B cell (primary cell): ENCODE measurements around the gene NLGN1. TPM values are rescaled to one million over a fixed set of nuclear protein-coding genes. Genes with fewer than 3 reads are reported as not detected.

Experiments used
- ATAC-seq: fragments of 200-7000 bp; cut with Tn5 transposase; one replicate; pipeline ENCODE4 v1.10.0; 2021; ENCODE audit warnings: low read depth, mild to moderate bottlenecking, moderate number of reproducible peaks, moderate library complexity
- CTCF ChIA-PET: fragments of 350-600 bp; sonication (Branson Sonifier 250); formaldehyde crosslinking; loops from one replicate; lab custom pipeline; 2021; ENCODE audit warnings: antibody characterized with exemption, inconsistent platforms; lab: Charles Lee
- POLR2A ChIA-PET: fragments of 350-600 bp; sonication (Branson Sonifier 250); formaldehyde crosslinking; loops from one replicate; lab custom pipeline; 2021; ENCODE audit warnings: antibody characterized with exemption; lab: Charles Lee
- DNase-seq: peaks from one replicate; pipeline ENCODE4 v3.0.0; 2013
- H2AFZ ChIP-seq: 2 replicates; pipeline ENCODE4 v1.6.1; 2012; ENCODE audit warnings: mild to moderate bottlenecking, low read depth, low read length; ENCODE audit not compliant: insufficient read depth, poor library complexity, severe bottlenecking
- H3K27ac ChIP-seq, 2 donors: 1 replicate in 1 of 2; 2 replicates in 1 of 2; pipeline ENCODE4 v1.5.1; 2012 to 2013; ENCODE audit warnings: low read length in 2 of 2, mild to moderate bottlenecking in 2 of 2, moderate library complexity in 1 of 2
- H3K27me3 ChIP-seq, 4 experiments: fragments of 200-600 bp in 1 of 4; sonication (generic) in 1 of 4; replicated peaks in 1 of 4; 1 replicate in 2 of 4; 2 replicates in 2 of 4; pipeline versions ENCODE4 v1.6.1 to v1.7.0; 2013 to 2016; ENCODE audit warnings: low read length in 3 of 4, mild to moderate bottlenecking in 2 of 4, mixed read lengths in 1 of 4, moderate library complexity in 1 of 4; ENCODE audit not compliant: insufficient read depth in 4 of 4, control insufficient read depth in 3 of 4; ENCODE audit errors: control extremely low read depth in 1 of 4
- H3K36me3 ChIP-seq, 2 experiments: replicated peaks in 1 of 2; 1 replicate in 1 of 2; 2 replicates in 1 of 2; pipeline versions ENCODE4 v1.6.1 to v1.7.1; 2013; ENCODE audit warnings: low read length in 1 of 2; ENCODE audit not compliant: insufficient read depth in 2 of 2, control insufficient read depth in 1 of 2; ENCODE audit errors: control extremely low read depth in 1 of 2, extremely low read depth in 1 of 2
- H3K4me1 ChIP-seq, 2 donors: fragments of 200-600 bp in 1 of 2; sonication (generic) in 1 of 2; 1 replicate in 1 of 2; 2 replicates in 1 of 2; pipeline versions ENCODE4 v1.5.1 to v1.6.1; 2013 to 2017; ENCODE audit warnings: low read length in 2 of 2; ENCODE audit not compliant: control insufficient read depth in 2 of 2, insufficient read depth in 2 of 2
- H3K4me2 ChIP-seq: replicated peaks from 2 replicates; pipeline ENCODE3; 2012; ENCODE audit warnings: mild to moderate bottlenecking, low read depth, low read length; ENCODE audit not compliant: poor library complexity, severe bottlenecking
- H3K4me3 ChIP-seq, 5 experiments: fragments of 200-600 bp in 1 of 5; sonication (generic) in 1 of 5; 1 replicate in 3 of 5; 2 replicates in 2 of 5; pipeline versions ENCODE4 v1.5.1 to v1.7.0; 2011 to 2016; ENCODE audit warnings: low read length in 4 of 5, mild to moderate bottlenecking in 4 of 5, low read depth in 2 of 5, control low read depth in 1 of 5, moderate library complexity in 1 of 5; ENCODE audit not compliant: insufficient read depth in 1 of 5; ENCODE audit errors: control extremely low read depth in 1 of 5, extremely low read depth in 1 of 5
- H3K79me2 ChIP-seq: fragments of 200-600 bp; sonication (generic); one replicate; pipeline ENCODE4 v1.6.0; 2016; ENCODE audit warnings: low read length; ENCODE audit not compliant: control insufficient read depth, insufficient read depth
- H3K9ac ChIP-seq: fragments of 200-600 bp; sonication (generic); 2 replicates; pipeline ENCODE4 v1.6.1; 2017; ENCODE audit warnings: mild to moderate bottlenecking, low read length, moderate library complexity
- H3K9me3 ChIP-seq, 3 donors: one replicate each; pipeline versions ENCODE4 v1.6.1 to v1.7.1; 2013; ENCODE audit warnings: low read length in 2 of 3; ENCODE audit not compliant: control insufficient read depth in 2 of 3, insufficient read depth in 1 of 3; ENCODE audit errors: control extremely low read depth in 1 of 3
- H4K20me1 ChIP-seq: 2 replicates; pipeline ENCODE4 v1.6.0; 2012; ENCODE audit warnings: mild to moderate bottlenecking, low read length; ENCODE audit not compliant: insufficient read depth, control insufficient read depth, poor library complexity, severe bottlenecking
- H3K27ac Mint-ChIP-seq: one replicate; pipeline ENCODE4 v1.8.0; 2021; ENCODE audit warnings: mixed read lengths
- H3K27me3 Mint-ChIP-seq: one replicate; pipeline ENCODE4 v1.8.0; 2021; ENCODE audit warnings: mixed read lengths
- H3K4me1 Mint-ChIP-seq: one replicate; pipeline ENCODE4 v1.8.0; 2021; ENCODE audit warnings: mixed read lengths
- H3K4me3 Mint-ChIP-seq: one replicate; pipeline ENCODE4 v1.8.0; 2021; ENCODE audit warnings: mixed read lengths
- H3K9me3 Mint-ChIP-seq: one replicate; pipeline ENCODE4 v1.8.0; 2022; ENCODE audit warnings: mixed read lengths; ENCODE audit not compliant: insufficient read depth
- EZH2 ChIP-seq: IDR thresholded peaks from 2 replicates; pipeline ENCODE4 v1.6.1; 2012; ENCODE audit warnings: borderline replicate concordance, low read depth, mild to moderate bottlenecking, moderate library complexity, low read length; ENCODE audit not compliant: insufficient read depth, poor library complexity, severe bottlenecking
- WGBS: methylation state at CpG from one replicate; pipeline ENCODE4 v1.1.5; 2013; ENCODE audit warnings: missing lambda C conversion rate; ENCODE audit not compliant: insufficient coverage; 5-methylcytosine and 5-hydroxymethylcytosine counted together
- intact Hi-C: fragments of 100-400 bp; cut with micrococcal nuclease; formaldehyde crosslinking; loops from one replicate; pipeline ENCODE4 v1.10.0; 2022
- polyA plus RNA-seq: library from polyadenylated mRNA; depleted of rRNA; stranded (reverse); fragments of >200 nt; gene quantifications from 2 replicates; pipeline ENCODE4 v1.2.3, GENCODE V29; 2012
- total RNA-seq, 2 donors: library from RNA; stranded (reverse); fragments of 120-200 nt in 1 of 2; gene quantifications; 1 replicate in 1 of 2; 2 replicates in 1 of 2; pipeline versions ENCODE4 v1.2.3 to v1.2.4, GENCODE V29; 2013 to 2022
- TF ChIP-seq, protein P1 (sequence below): fragments of 200-600 bp; IDR thresholded peaks from one replicate; pipeline ENCODE4 v1.8.0; 2022; ENCODE audit warnings: antibody characterized with exemption, mild to moderate bottlenecking

NLGN1 gene
- total and polyA plus RNA-seq, 2 donors (not counting 1 experiment from before 2014, with no cell fraction given) = not detected

GRCh38 chr3:173700336-173700735, 302.8 kb downstream of the NLGN1 start:
- POLR2A ChIA-PET = no interaction called here
- Mint-ChIP-seq H3K4me1 (no peaks in the 10 kb centered on the region), H3K27me3 (no peaks in the 10 kb centered on the region), H3K27ac (no peak overlapping the region), H3K9me3 (peaks cover 3% of the 10 kb centered on the region), H3K4me3 (no peak overlapping the region)
- no peak overlapping the region for H3K4me2 ChIP-seq
- TF ChIP-seq, protein P1, sequence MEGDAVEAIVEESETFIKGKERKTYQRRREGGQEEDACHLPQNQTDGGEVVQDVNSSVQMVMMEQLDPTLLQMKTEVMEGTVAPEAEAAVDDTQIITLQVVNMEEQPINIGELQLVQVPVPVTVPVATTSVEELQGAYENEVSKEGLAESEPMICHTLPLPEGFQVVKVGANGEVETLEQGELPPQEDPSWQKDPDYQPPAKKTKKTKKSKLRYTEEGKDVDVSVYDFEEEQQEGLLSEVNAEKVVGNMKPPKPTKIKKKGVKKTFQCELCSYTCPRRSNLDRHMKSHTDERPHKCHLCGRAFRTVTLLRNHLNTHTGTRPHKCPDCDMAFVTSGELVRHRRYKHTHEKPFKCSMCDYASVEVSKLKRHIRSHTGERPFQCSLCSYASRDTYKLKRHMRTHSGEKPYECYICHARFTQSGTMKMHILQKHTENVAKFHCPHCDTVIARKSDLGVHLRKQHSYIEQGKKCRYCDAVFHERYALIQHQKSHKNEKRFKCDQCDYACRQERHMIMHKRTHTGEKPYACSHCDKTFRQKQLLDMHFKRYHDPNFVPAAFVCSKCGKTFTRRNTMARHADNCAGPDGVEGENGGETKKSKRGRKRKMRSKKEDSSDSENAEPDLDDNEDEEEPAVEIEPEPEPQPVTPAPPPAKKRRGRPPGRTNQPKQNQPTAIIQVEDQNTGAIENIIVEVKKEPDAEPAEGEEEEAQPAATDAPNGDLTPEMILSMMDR = no peak
- TF ChIP-seq EZH2 = no peak
- no peaks in the 10 kb centered on the region for H4K20me1 ChIP-seq
- WGBS = no CpG with 5 or more reads among the region's 1 CpG
- no peak overlapping the region for H3K4me3 ChIP-seq
- H3K36me3 ChIP-seq = no peaks in the 10 kb centered on the region
- H3K9ac ChIP-seq = no peak overlapping the region
- no peak overlapping the region for H3K27ac ChIP-seq
- peaks cover 0 to 11% (median 3%) of the 10 kb centered on the region in 3 donors for H3K9me3 ChIP-seq
- H3K79me2 ChIP-seq = no peaks in the 10 kb centered on the region
- DNase-seq = no peak
- CTCF ChIA-PET = no interaction called here
- H3K4me1 ChIP-seq = no peaks in the 10 kb centered on the region
- ATAC-seq = no peak
- H2AFZ ChIP-seq = no peak overlapping the region
- no peaks in the 10 kb centered on the region for H3K27me3 ChIP-seq
- intact Hi-C loops = no loop called here

GRCh38 chr3:173702561-173702960, 305.0 kb downstream of the NLGN1 start:
- H3K9ac ChIP-seq = no peak overlapping the region
- H3K27me3 ChIP-seq = no peaks in the 10 kb centered on the region
- H3K4me2 ChIP-seq = no peak overlapping the region
- H3K4me1 ChIP-seq = no peaks in the 10 kb centered on the region
- CTCF ChIA-PET = no interaction called here
- H3K36me3 ChIP-seq = no peaks in the 10 kb centered on the region
- H3K27ac Mint-ChIP-seq = no peak overlapping the region
- peaks cover 0 to 8% (median 3%) of the 10 kb centered on the region in 3 donors for H3K9me3 ChIP-seq
- no peak overlapping the region for H3K4me3 ChIP-seq
- H3K27me3 Mint-ChIP-seq = no peaks in the 10 kb centered on the region
- intact Hi-C loops = no loop called here
- DNase-seq (no peak), ATAC-seq (no peak)
- no peaks in the 10 kb centered on the region for H3K4me1 Mint-ChIP-seq
- H3K4me3 Mint-ChIP-seq = no peak overlapping the region
- WGBS = no CpG with 5 or more reads among the region's 3 CpGs
- TF ChIP-seq EZH2 = no peak
- TF ChIP-seq, protein P1 = no peak
- POLR2A ChIA-PET = no interaction called here
- H3K79me2 ChIP-seq = no peaks in the 10 kb centered on the region
- H3K27ac ChIP-seq = no peak overlapping the region
- H3K9me3 Mint-ChIP-seq = peaks cover 3% of the 10 kb centered on the region
- no peaks in the 10 kb centered on the region for H4K20me1 ChIP-seq
- no peak overlapping the region for H2AFZ ChIP-seq
